ENCODE data around the gene ARRDC3.
"Not testable (repeated sequence)": the region's sequence is repeated elsewhere in the genome, so short reads cannot be mapped to it uniquely, and the experiment has no call there.

ARRDC3 gene

GRCh38 chr5:91408710-91409109, 25.6 kb upstream of the ARRDC3 start:
- H3K4me3 ChIP-seq (ENCODE audit: low read depth, low read length), result no peak overlapping the region
- no peak for DNase-seq (ENCODE audit: low read depth)
- TF ChIP-seq CTCF (IDR thresholded peaks at IDR 0.05; ENCODE audit: low read depth, low read length), result no peak
- no peak for TF ChIP-seq MAX (IDR thresholded peaks at IDR 0.05; ENCODE audit: low read depth, low read length)
- no peak for TF ChIP-seq POLR2A (IDR thresholded peaks at IDR 0.05; ENCODE audit: extremely low read depth, insufficient read length)
- TF ChIP-seq MYC (IDR thresholded peaks at IDR 0.05; ENCODE audit: low read depth, low read length), result no peak

GRCh38 chr5:91407204-91407603, 24.1 kb upstream of the ARRDC3 start:
- DNase-seq (ENCODE audit: low read depth), result no peak

GRCh38 chr5:91403438-91403837, 20.3 kb upstream of the ARRDC3 start:
- DNase-seq (ENCODE audit: low read depth), result no peak
- no peak for TF ChIP-seq POLR2A (IDR thresholded peaks at IDR 0.05; ENCODE audit: extremely low read depth, insufficient read length)
- H3K4me3 ChIP-seq (ENCODE audit: low read depth, low read length), result no peak overlapping the region

More at GRCh38 chr5:91407204-91407603, 24.1 kb upstream of the ARRDC3 start:
- H3K4me3 ChIP-seq (ENCODE audit: low read depth, low read length), result no peak overlapping the region
- no peak for TF ChIP-seq MAX (IDR thresholded peaks at IDR 0.05; ENCODE audit: low read depth, low read length)
- no peak for TF ChIP-seq POLR2A (IDR thresholded peaks at IDR 0.05; ENCODE audit: extremely low read depth, insufficient read length)
- no peak for TF ChIP-seq MYC (IDR thresholded peaks at IDR 0.05; ENCODE audit: low read depth, low read length)
- no peak for TF ChIP-seq CTCF (IDR thresholded peaks at IDR 0.05; ENCODE audit: low read depth, low read length)

- H3K4me3 ChIP-seq (ENCODE audit: low read depth, low read length), result no peak overlapping the region
- TF ChIP-seq MYC (IDR thresholded peaks at IDR 0.05; ENCODE audit: low read depth, low read length) (no peak), POLR2A (IDR thresholded peaks at IDR 0.05; ENCODE audit: extremely low read depth, insufficient read length) (no peak), CTCF (IDR thresholded peaks at IDR 0.05; ENCODE audit: low read depth, low read length) (no peak), MAX (IDR thresholded peaks at IDR 0.05; ENCODE audit: low read depth, low read length) (no peak)
- DNase-seq (ENCODE audit: low read depth), result no peak
These were observed 18.1 kb upstream of the ARRDC3 start for GRCh38 chr5:91401175-91401574.

GRCh38 chr5:91397791-91398190, 14.7 kb upstream of the ARRDC3 start:
- TF ChIP-seq POLR2A (IDR thresholded peaks at IDR 0.05; ENCODE audit: extremely low read depth, insufficient read length) (no peak), MAX (IDR thresholded peaks at IDR 0.05; ENCODE audit: low read depth, low read length) (no peak), MYC (IDR thresholded peaks at IDR 0.05; ENCODE audit: low read depth, low read length) (no peak)
- H3K4me3 ChIP-seq (ENCODE audit: low read depth, low read length), result no peak overlapping the region
- no peak for DNase-seq (ENCODE audit: low read depth)

- no peak overlapping the region for H3K4me3 ChIP-seq (ENCODE audit: low read depth, low read length)
- no peak for DNase-seq (ENCODE audit: low read depth)
- TF ChIP-seq CTCF (IDR thresholded peaks at IDR 0.05; ENCODE audit: low read depth, low read length), result no peak
- no peak for TF ChIP-seq MYC (IDR thresholded peaks at IDR 0.05; ENCODE audit: low read depth, low read length)
- TF ChIP-seq MAX (IDR thresholded peaks at IDR 0.05; ENCODE audit: low read depth, low read length), result no peak
- no peak for TF ChIP-seq POLR2A (IDR thresholded peaks at IDR 0.05; ENCODE audit: extremely low read depth, insufficient read length)
These were observed 7.2 kb upstream of the ARRDC3 start for GRCh38 chr5:91390268-91390667.

- DNase-seq (ENCODE audit: low read depth); H3K4me3 ChIP-seq (ENCODE audit: low read depth, low read length): not testable (repeated sequence)
These were observed 6.4 kb upstream of the ARRDC3 start for GRCh38 chr5:91389555-91389954.
